GM19467 (cell line): ENCODE measurements around the gene NKX1-1.
"Not testable (repeated sequence)": the region's sequence is repeated elsewhere in the genome, so short reads cannot be mapped to it uniquely, and the experiment has no call there.

Experiments used
- ATAC-seq: cut with Tn5 transposase; IDR thresholded peaks from one replicate; pipeline ENCODE4 v1.9.1; 2021; ENCODE audit warnings: mild to moderate bottlenecking, moderate library complexity; ENCODE audit not compliant: unreplicated experiment

NKX1-1 gene

DNA sequence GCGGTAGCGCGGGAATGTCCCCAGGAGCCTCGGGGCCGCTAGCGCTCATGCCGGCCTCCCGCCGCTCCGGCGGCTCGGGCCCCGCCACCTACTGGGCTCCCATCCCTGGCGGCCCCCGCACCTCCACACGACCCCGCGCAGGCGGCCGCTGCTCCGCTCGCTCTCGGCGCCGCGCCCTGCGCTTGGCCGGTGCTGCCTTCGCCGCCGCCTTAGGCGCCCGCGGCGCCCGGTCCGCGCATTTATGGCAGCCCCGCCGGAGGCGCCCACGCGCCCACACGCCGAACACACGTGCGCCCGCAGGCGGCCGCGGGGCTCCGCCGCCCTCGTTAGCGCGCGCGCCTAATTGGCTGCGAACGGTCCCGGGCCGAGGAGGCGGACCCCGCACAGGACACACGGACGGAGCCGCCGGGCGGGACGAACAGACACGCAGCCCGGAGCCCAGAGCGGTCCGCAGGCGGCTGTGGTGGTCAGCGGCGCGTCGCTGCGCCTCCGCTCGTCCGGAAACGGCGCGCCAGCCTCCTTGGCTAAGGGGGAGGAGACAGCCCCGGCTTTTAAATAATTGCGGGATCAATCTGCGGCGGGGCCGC is at the start of gene NKX1-1:
Gene NKX1-1, minus strand, starts transcription at position 49 of the 587 bp plus-strand sequence. Its CDS starts 0 bp downstream, at position 49.
- ATAC-seq, result no peak

- ATAC-seq, result no peak
Measured at GRCh38 chr4:1453731-1454130, 47.5 kb upstream of the NKX1-1 start.

DNA sequence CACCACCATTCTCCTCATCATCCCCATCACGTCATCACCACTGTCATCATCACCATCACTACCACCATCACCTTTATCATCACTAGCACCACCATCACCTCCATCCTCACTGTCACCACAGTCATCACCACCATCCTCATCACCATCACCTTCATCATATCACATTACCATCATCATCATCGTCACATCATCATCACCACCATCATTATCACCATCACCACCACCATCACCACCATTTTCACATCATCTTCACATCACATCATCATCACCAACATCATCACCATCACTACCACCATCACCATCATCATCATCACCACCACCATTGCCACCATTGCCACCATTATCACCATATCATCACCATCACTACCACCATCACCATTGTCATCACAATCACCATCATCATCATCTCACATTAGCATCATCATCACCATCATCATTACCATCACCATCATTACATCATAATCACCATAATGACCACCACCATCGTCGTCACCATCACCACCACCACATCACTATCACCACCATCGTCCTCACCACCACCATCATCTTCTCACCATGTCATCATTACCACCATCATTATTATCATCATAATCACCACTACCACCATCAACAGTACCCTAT is 46.3 kb upstream of the NKX1-1 start:
- no peak for ATAC-seq

GRCh38 chr4:1451752-1452122 is 45.5 kb upstream of the NKX1-1 start:
- no peak for ATAC-seq

DNA sequence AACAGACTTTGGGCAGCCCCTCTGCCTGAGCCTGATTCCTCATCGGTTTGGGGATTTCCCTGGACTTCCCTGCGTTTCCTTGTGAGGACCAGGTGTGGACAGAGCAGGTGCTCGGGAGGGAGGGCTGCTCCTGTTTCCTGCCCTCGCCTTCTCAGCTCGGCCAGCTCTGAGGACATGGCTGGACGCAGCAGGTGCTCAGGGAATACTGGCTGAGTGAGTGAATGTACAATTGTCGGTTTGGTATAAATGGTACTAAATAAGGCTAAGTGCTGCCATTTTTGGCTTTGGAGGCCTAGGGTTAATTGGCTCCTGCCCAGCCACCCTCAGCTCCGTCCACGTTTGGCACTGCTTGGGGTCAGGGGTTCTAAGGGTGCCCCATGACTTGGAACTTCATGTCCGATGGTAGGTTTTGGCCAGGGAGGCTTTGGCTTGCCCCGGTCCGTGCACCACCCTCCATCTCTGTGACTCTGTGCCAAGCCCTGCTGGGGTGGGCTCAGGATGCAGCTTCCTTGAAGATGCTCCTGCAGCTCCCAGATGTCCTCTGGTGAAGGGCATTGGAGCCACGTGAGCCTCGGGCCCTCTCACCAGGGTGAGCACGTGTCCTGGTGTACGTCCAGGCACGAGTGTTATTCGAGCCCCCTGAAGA is 45.0 kb upstream of the NKX1-1 start:
- ATAC-seq, result no peak

DNA sequence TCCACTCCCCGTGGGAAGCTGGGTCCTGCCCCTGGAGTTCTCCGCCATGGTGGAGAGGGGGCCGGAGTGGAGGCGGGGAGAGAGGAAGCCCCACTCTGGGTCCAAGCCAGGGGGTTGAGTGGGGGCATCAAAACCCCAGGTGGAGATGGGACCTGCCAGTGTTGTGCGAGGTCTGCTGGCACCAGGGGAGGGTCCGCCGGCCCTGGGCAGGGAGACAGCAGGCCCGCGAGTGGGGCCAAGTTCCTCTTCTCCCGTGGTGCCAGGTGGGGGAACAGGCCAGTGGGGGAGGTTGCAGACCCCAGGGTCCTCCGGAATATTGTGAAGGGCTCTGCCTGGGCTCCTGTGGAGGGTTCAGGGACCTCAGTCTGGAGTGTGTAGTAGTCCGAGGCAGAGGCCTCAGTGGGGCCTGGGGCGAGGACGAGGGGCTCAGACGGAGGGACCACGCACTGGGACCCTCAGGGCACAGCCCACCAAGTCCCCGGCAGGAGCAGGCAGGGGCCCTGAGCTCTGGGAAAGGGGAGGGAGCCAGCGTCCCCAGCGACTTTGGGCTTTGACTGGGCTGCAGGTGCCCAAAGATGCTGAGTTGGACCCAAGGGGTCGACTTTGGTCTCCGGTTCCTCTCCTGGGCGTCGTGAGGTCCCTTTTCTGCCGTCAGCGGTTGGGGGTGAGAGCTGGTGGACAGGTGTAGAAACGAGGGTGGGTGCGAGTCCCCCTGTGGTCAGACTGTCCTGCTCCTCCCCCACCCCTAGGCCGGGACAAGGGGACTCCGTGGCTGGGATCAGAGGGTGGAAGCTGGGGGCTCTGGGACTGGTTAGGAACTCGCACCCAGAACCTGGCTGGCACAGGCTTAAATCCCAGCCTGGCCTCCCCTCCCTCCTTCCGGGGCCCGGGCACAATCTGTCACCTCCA is 43.8 kb upstream of the NKX1-1 start:
- ATAC-seq, result no peak

- ATAC-seq, result no peak
Measured at GRCh38 chr4:1449475-1449832, 43.2 kb upstream of the NKX1-1 start.

GRCh38 chr4:1448589-1449420 is 42.6 kb upstream of the NKX1-1 start:
- no peak for ATAC-seq

GRCh38 chr4:1447676-1448588 is 41.7 kb upstream of the NKX1-1 start:
- ATAC-seq, result no peak

DNA sequence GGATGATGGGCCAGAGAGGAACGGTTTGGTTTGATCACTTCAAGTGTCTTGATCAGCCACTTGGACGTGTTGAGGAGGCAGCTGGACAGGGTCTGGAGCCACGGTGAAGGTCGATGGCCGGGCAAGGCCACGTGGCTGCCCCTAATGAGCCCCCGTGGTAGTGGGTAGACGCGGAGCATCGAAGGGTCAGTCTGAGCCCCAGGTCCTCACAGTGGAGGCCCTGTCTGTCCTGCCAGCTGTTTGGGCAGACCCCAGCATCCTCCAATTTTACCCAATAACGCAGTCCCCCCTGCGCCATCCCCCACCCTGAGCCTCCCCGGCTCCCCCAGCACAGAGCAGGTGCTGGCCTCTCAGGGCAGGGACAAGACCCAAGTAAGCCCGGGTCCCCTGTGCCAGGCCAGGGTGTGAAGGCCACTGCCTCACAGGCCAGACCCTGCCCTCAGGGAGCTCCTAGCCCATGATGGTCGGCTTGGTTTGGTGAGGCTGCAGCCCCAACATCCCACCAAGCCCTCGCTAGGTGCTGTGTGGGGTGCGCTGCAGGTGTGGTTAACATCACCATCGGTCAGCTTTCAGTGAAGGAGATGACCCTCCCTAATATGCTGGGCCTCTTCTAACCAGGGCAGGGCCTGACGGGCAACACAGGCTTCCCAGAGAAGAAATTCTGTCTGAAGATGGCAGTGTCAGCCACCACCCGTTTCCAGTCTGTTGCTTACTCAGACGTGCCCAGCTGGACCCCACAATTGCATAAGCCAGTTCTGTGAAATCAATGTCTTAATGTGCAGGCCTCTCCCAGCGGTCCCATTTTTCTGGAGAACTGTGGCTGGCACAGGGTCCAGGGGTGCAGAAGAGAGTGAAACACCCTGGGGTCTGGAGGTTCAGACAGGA is 40.5 kb upstream of the NKX1-1 start:
- ATAC-seq, result no peak

DNA sequence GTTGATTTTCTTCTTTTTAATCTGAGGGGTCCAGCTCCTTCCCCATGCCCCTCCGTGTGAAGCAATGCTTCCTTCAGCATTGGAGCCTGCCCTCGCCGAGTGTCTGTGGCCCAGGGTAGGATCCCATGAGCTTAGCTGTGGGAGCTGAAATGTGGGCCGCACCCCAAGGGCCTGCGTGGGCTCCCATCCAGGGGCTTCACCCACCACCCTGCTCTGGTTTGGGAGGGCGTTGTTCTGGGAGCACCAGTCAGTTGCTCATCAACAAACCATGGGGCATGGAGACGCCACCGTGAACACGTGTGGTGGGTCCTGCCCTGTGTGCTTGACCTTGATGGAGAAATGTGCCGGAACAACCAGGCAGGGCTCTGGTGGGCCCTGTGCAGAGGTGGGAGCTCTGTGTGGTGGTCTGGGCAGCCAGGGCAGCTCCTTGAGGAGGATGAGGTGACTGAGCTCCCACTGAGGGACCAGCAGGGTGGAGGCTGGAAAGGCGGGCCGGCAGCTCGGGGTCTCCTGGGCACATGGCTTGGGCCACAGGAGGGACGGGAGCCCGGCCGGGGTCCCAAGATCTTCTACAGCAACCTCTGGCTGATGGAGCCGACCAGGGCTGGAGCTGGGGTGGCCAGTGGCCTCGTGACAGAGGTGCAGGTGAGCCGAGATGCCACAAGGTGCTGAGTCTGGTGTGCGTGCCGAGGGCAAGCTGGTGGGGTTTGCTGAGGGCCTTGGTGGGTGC is 39.6 kb upstream of the NKX1-1 start:
- no peak for ATAC-seq

DNA sequence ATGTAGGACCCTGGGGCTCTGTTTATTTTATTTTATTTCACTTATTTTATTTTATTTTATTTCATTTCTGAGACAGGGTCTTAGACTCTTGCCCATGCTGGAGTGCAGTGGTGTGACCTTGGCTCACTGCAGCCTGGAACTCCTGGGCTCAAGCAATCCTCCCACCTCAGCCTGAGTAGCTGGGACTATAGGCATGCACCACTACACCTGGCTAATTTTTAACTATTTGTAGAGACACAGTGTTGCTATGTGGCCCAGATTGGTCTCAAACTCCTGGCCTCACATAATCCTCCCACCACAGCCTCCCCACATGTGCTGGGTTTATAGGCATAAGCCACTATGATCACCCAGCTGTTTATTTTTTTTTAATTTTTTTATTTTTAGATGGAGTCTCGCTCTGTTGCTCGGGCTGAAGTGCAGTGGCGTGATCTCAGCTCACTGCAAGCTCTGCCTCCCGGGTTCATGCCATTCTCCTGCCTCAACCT is 37.5 kb upstream of the NKX1-1 start:
- ATAC-seq, result not testable (repeated sequence)

DNA sequence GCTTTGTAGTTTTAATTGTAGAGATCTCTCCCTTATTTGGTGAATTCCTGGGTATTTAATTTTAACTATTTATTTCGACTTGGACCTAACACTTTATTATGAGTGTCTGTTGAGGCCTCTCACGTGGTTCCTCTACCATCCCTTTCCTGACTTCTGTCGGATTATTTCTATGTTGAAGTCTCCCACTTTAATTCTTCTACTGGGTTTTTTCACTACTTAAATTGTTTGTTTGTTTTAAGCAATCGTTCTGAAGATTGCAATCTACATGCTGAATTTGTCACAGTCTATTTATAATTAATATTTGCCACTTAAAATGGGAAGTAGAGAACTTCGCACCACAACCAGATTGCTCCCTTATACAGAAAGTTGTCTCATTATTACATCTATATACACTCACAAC is 20.8 kb upstream of the NKX1-1 start:
- no peak for ATAC-seq

DNA sequence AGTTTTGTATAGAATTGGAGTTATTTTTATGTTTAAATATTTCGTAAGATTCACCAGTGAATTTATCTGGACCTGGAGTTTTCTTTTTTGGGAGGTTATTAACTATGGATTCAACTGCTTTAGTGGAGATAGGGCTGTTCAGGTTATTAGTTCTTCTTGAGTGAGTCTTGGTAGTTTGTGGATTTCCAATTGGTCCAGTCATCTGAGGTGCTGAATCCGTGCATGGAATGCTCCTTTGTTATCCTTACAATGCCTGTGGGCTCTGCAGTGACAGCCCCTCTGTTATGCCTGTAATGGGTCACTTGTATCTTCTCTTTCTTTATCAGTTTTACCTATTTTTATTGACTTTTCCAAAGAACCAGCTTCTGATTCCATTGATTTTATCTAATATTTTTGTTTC is 15.4 kb upstream of the NKX1-1 start:
- no peak for ATAC-seq

- no peak for ATAC-seq
Measured at GRCh38 chr4:1419708-1420107, 13.5 kb upstream of the NKX1-1 start.

DNA sequence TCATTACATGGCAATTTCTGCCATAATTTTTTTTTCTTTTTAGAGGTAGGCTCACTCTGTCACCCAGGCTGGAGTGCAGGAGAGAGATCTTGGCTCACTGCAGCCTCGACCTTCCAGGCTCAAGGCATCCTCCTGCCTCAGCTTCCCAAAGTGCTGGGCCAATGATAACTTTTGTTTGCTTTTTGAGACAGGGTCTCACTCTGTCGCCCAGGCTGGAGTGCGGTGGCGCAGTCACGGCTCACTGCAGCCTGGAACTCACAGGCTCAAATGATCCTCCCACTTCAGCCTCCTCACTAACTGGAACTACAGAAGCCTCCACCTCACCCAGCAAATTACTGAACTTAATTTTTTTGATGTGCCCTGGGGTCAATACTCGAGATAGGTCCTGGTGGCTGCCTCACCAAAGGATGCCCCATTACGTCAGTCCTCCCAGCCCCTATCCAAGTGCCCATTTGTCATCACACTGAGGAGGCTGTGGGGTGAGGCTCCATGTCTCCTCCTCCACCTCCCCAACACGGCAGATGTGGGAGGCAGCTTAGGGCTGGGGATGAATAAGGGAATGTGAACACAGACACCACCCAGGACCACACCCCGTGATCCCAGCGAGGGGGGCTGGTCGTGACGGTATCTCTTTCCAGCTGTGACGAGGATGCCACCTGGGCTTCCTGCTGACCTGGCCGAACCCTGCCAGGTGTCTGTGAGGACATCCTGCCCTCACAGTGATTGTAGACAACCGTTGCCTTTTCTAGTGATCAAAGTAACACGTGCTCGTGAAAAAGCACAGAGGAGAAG is 12.4 kb upstream of the NKX1-1 start:
- no peak for ATAC-seq
